ENCODE data around the gene SLC22A6.
A peak's percentile ranks its signal among the peaks of the same experiment; 100 is the strongest.
"Not testable (repeated sequence)": the region's sequence is repeated elsewhere in the genome, so short reads cannot be mapped to it uniquely, and the experiment has no call there.

SLC22A6 gene

DNA sequence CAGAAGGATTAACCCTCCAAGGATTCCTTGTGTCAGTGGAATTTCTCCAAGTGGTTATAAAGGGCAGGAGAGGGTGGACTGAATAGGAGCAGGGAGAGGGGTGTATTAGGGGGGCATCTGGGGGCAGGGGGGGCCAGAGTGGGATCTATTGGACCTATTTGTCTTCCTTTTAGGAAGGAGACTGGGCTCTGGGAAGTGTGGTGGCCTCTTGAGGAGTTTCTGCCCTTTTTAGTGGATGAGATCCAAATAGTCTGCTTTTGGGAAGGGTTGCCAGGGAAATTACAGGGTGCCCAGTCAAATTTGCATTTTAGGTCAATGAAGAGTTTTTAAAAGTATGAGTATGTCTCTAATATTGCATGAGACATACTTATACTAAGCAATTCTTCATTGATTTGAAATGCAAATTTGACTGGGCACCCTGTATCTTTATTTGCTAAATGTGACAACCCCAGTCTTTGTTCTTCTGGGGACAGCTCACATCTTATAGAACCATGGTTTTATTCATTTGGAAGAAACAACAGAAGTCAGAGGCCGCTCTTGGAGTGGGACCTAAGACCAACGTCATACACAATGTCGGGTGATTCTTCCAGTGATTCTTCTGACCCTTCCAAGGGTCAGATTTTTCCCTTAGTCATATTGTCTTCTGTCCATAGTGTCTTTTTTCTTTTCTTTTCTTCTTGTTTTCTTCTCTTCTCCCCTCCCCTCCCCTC lies 429 bp upstream of the SLC22A6 start:
- no peak for DNase-seq

DNA sequence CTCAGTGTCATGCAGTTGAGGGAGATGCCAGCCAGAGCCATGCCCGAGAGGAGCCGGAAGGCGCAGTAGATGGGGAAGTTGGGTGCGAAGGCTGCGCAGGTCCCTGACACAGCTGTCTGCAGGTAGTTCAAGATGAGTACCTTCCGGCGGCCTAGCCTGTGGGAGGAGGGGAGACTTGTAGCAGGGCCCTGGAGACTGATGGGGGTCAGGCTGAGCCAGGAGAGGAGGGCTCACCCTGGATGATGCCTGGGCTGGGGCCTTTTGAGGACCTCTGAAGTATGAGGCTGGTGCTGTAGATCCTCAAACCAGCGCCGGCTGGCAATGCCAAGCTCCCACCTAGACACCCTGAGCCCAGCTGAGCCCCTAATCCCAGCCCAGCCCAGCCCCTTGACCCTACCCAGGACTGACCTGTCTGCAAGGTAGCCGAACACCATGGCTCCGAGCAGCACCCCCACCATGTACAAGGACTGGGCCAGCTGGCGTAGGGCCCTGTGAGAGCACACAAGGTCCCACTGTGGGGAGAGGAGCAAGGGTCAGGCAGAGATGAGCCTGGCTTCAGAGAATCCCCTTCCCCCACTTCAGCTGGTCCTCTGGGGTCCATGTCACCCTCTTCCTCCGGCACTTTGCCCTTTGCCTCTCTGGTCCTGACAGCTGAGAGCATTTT lies 1.1 kb downstream of the SLC22A6 start:
- DNase-seq: no peak

DNA sequence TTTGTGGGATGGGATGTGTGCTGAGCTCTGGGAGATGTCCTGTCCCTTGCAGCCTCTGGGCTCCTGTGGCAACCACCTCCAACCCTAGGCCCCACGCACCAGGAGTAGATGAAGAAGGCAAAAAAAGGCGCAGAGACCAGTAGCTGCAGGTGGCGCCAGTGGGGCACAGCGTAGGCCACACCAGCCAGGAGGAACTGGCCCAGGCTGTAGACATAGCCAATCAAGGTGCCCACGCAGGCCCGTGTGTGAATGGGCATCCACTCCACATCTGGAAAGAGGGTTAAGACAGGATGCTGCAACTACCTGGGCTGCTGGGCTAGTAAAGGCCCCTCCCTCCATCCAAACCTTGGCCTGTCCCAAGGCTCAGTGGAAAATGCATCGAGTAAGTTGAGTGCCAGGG lies 3.0 kb downstream of the SLC22A6 start:
- DNase-seq: no peak

DNA sequence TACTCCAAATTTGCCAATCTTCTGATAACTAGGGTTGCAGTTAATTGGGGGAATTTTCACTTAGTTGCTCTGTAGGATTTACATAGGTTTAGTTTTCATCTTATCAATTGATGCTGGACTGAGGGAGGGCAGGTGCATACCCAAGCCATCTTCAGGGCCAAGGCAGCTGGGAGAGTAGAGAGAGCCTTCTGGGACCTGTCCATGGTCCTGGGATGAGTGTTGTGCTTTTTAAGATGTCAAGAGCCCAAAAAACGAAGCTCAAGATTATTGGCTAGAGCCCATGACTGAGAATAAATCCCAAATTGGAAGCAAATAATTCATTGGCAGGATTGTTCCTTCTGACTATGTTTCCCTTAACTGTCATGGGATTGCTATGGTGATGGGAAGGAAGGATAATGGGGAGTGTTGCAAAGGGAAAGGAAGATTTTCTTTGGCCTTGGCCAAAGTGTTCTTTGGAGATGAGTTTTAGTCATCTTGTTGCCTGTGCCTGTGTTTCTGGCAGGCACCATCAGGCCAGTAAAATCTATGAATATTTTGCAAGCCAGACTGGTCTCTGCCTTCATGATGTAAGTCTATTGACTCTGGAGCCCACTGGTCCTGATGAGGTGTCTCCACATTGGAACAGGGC lies 4.5 kb downstream of the SLC22A6 start:
- no peak for DNase-seq

DNA sequence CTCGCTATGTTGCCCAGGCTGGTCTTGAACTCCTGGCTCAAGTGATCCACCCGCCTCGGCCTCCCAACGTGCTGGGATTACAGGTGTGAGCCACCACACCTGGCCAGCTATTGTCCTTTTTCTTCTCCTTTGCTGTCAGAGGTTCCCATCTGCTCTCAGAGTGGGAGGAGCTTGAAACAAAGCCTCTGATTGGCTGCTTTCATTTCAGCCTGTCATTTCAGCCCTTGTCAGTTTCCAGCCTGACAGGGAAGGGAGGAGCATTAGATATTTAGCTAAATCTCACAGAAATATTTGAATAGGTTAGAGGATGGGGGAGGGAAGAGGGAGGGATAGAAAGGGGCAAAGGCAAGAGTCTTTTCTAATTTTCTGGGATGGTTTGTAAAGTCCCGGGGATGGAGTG lies 8.7 kb downstream of the SLC22A6 start:
- DNase-seq: no peak

DNA sequence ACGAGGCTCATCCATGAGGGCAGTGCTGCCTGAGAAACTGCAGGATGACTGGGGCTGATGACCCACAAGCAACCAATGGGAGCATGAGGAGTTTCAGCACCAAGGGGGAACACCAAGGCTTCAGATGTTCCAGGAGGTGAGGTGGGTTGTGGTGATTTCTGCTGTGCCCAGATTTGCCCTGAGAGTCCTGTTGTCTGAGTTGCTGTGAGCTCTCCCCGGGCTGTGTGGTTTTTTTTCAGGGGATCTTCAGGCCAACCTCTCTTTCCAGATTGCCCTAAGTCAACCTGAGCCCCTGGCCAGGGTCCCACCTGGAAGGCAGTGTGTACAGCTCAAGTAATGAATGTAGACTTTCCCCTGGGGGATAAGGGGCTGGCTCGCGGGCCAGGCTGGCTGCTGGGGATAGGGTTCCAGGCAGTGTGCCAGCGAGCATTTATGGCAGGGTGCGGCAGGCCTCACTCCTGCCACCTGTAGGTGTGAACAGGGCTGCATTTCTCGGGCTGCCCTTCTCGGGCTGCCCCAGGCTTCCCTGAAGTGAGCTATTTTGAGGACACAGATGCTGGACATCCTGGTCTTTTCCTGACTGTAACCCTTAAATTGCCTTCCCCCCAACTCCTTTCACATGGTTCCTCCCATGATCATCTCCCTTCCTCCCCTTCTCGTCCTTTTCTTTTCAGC lies 9.8 kb downstream of the SLC22A6 start:
- DNase-seq: peak; percentile 76

DNA sequence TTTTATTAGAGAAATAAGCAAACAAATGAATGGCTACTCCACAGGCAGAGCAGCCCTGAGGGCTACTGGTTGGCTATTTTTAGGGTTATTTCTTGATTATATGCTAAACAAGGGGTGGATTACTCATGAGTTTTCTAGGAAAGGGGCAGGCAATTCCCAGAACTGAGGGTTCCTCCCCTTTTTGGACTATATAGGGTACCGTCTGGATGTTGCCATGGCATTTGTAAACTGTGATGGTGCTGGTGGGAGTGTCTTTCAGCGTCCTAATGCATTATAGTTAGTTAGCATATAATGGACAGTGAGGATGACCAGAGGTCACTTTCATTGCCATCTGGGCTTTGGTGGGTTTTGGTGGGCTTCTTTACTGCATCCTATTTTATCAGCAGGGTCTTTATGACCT lies 19.2 kb downstream of the SLC22A6 start:
- no peak for DNase-seq

DNA sequence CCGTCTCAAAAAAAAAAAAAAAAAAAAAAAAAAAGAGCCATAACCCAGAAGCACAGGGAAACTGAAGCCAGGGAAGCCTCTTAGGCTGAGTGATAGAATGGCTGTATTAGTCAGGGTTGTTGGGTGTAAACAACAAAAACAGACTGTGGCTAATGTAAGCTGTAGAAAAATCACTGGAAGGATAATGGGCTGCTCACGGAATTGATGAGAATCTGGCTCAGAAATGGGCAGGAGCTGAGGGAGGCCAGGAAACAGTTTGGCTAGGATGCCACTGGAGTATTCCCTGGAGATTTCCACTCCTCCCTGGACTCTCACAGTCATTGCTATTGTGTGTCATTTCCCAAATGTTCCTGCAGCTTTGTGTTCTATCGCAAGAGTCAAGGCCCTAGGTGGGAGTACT lies 22.4 kb downstream of the SLC22A6 start:
- DNase-seq: no peak

DNA sequence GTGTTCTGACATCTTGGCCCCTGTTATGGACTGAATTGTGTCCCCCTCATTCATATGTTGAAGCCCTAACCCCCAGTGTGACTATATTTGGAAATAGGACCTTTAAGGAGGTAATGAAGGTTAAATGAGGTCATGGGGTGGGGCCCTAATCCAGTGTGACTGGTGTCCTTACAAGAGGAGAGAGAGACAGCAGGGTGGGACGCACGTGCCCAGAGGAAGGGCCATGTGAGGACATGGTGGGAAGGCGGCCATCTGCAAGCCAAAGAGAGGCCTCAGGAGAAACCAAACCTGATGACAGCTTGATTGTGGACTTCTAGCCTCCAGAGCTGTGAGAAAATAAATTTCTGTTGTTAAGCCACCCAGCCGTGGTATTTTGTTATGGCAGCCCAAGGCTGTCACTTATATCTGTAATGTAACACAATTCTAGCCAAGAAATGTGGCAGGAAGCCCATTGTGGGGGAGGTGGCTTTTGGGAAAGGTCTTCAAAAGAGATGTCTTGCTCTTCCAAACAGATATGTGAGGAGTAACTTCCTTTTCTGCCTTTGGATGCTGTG lies 23.7 kb downstream of the SLC22A6 start:
- no peak for DNase-seq

DNA sequence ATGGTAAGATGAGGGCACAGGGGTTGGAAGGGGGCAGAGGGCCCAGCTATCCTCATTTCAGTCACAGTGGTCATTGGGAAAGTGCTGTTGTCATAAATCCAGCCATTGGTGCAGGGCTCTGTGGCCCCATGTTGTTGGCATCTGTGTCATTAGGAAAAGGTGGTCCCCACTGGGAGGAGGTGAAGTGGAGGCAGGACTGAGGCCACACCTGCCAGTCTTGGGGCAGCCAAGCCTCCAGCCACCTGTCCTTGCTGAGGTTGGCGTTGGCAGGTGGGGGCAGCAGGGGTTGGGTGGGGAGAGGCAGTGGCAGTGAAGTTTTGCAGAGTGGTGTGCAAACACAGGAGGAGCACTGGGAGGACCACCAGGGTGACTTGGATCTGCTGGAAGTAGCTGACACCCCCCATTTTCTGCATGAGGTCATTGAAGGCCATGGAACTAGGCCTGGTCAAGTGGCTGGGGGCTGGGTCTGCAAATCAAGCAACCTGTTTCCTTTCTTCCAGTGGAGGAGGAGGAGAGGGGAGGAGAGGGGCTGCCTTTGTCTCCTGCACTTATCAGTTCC lies 25.3 kb downstream of the SLC22A6 start:
- DNase-seq: no peak

DNA sequence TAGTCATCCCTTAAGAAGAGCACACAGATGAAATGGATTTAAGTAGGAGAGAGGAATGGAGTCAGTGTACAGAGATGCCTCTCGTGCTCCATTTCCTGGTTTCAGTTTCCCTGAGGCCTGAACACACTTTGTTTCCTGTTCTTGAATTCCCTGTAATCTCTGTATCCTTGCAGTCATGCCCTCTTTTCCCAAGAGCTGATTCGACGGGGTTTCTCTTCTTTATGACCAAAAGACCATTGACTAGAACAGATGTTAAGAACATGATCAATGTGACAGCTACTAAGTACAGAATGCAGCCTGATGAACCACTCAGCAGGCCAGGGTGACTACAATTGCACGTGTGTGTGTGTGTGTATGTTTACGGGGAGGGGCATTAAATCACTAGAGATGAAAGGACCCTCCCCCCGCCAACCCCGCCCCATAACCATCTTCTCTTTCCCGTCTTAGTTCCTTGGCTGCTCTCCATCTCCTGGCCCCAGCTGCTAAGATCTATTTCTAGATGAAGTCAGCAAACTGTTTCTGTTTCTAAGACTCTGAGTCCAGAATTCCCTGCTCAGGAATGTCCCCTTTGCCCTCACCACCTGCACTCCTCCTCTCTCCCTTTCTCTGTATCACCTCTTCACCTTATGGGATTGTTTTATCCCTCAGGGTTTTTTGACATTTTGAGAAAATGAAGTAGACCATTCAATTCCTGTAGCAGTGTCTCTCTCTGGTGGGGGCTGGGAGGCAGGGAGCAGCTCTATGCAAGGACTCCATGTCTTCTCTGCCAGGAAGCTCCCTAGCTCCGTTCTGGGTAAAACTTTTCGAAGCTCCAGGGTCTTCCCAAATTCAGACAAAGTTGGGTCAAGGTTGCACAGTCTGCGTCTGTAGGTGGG lies 26.0 kb downstream of the SLC22A6 start:
- DNase-seq: no peak

DNA sequence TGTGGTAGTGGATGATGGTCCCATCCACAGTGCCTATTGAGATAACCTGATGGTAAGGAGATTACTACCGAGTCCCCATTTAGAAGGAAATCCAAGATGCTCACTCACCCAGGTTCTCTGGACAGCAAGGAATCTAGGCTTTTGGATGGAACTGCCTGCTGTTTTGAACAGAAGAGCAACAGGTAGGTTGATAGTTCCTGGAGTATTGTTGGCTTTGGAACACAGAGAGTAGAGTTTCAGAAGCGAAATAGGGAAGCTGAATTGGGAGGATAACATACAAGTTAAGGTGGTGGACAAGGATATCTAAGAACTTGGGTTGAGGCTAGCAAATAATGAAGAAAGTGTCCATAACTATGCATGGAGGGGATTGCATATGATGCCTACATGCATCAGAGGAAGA lies 27.6 kb downstream of the SLC22A6 start:
- no peak for DNase-seq

DNA sequence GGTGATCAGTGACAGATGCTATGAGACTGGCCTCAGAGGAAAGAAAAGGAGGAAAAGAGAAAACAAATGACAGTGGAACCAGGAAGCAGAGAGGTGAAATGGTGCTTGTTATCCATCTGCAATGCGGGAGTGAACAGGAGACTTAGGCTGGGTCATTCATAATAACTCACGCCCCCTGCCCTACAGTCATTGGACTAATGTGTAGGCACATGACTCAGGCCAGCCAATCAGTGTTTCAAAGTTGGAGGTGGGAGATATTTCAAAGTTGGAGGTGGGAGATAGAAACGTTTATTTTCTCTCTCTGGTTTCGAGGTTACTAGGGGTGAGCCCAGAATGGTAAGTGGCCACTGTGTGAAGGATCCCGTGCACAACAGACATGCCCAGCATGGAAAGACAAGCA lies 30.3 kb downstream of the SLC22A6 start:
- DNase-seq: no peak

DNA sequence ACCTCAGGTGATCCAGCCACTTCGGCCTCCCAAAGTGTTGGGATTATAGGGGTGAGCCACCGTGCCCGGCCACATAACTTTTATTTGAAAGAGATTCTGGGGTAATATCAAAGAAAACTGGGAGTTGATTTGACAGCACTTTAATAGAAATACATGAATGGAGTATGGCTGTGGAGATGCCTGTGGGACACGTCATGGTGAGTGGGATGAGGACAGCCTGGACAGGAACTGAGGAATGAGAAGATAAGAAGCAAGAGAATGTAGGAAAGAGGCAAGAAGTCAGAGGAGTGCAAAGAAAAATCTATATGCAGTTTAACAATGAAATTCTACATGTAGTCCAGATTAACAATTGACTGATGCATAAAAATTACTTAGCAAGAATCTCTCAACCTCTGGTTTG lies 31.0 kb downstream of the SLC22A6 start:
- DNase-seq: no peak

DNA sequence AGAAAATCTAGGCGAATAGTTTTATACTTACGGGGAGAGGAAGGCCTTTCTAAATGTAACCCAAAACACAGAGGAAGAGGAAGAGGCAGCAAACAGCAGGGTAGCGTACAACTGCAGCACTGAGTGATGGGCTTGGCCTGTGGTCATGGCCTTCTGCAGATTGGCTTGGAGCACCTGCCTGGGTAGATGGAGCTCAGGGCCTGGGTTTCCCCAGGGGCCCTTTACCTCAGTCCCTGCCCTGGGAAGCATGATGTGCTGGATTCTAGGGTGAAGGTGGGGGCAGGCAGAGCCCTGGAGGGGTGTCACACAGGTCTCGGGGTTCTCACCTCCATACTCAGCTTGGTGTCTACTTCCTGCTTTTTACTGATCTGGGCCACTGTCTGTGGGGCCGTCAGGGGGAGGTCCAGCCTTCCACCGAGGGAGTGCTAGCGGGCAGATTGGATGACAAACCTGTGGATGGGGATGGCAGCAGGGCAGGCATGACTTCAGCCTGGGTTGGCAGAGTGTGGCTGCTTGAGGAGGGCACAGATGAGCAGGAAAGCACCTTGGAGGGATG lies 35.9 kb downstream of the SLC22A6 start:
- DNase-seq: no peak

DNA sequence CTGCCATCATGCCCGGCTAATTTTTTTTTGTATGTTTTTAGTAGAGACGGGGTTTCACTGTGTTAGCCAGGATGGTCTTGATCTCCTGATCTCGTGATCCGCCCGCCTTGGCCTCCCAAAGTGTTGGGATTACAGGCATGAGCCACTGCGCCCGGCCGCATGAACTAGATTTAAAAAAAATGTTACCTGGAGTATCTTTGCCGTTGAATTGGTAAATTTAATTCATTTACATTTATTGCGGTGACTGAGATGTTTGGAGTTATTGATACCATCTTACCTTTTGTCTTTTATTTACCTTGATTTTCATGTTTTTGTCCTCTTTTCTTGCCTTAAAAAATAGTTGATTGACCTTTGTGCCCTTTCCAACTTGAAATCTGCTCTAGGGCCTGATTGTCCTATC lies 39.2 kb downstream of the SLC22A6 start:
- not testable (repeated sequence) for DNase-seq

DNA sequence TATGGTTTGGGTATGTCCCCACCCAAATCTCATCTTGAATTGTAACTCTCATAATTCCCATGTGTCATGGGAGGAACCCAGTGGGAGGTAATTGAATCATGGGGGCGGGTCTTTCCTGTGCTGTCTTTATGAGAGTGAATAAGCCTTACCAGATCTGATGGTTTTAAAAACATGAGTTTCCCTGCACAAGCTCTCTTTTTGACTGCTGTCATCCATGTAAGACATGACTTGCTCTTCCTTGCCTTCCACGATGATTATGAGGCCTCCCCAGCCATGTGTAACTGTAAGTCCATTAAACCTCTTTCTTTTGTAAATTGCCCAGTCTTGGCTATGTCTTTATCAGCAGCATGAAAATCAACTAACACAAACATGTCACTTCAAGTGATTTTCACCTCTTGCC lies 47.2 kb downstream of the SLC22A6 start:
- not testable (repeated sequence) for DNase-seq

DNA sequence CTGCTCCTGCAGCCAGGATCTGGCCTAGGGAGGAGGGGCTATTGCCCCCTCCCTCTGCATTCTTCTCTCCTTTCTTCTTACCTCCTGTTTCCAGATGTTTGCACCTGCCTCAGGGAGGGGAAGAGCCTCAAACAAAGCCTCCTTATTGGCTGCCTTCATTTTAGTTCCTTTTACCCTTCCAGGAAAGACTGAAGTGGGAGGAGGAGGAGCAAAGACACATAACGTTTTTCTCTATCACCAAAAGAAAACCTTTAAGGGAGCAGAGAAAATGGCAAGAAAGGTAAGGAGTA lies 50.3 kb downstream of the SLC22A6 start:
- DNase-seq: no peak

DNA sequence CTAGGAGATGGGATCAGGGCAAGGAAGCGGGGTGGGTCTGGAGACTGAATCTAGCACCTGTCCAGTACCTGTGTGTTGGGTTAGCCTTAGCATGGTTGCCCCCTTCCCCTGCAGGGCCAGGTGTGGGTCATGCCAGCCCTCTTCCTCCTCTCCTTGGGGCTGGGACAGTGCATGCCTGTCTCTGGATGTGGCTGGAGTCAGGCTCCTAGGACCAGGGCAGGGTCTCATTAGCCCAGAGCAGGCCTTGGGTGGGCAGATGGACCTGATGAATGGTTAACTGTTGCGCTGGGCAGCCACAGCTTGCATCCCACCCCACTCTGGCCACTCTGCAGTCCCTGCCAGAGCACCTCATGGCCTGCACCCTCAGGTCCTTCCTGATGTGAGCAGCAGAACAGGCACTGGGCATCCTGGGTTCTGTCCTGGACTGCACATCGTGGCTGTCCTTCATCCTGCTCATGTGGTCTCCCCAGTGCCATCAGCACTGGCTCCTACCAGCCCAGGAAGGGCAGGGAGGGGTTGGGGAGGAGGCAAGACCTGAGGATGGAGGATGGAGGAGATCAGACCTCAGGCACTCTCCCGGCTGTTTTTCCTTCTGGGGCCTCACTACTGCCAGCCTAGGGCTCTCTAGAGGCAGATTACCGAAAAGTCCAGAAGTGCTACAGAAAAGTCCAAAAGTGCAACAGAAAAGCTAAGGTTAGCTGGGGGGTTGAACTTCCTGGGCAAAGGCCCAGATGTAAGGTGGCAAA lies 50.8 kb downstream of the SLC22A6 start:
- DNase-seq: no peak

DNA sequence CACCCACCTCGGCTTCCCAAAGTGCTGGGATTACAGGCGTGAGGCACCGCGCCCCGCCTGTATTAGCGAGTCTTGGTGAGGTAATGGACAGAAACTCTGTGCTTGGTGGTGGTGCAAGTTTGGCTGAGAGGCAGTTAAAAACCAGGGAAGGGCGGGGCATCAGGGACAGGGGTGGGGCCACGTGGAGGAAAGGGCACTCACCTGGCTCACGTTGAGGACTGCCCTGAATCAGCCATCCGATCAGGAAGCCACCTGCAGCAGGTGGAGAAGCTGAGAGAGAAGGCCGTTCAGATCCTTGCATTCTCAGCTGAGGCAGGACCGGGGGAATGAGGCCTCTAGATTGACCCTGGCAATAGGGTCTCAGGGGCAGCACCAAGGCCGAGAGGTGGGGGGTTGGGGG lies 51.5 kb downstream of the SLC22A6 start:
- DNase-seq: no peak
